Measurements from ENCODE around the gene KCNIP1. TPM values are rescaled to one million over a fixed set of nuclear protein-coding genes. Genes with fewer than 3 reads are reported as not detected.

Gene KCNIP1
- total and polyA plus RNA-seq, 9 of the 15 experiments (the other 6 are each of a cell fraction or from before 2014, with no cell fraction given): not detected

DNA sequence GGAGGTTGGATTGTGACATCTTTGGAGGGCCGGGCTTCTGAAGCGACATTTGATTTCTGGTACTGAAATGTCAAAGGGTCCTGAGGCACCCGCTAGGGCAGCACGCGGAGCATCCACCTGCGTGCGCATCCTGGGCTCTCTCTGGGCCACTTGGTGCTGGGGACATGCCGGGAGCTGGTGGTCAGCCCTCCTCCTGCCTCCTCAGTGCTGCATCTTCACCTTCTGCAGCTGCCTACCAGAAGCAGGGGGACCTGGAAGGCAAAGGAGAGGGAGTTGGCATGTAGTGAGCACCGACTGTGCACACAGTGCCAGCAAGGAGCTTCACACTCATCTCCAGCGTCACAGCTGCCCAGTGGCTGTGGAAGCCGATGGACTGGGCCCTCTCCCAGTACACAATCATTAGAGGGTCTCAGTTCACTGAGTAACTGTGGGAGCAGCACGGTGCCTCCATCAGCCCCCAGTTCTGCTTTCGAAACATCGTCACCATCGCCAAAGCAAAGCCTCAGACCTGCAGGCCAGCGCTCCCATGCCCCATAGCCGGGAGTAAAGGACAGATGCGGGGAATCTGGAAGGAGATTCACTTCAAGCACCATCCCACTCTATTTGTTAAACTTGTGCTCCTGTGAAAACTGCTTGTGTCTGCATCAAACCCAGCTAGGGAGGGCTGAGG is 138.4 kb downstream of the KCNIP1 start:
- H3K27me3 ChIP-seq (ENCODE audit: control insufficient read depth in 2 of 2, insufficient read depth in 2 of 2, low read length in 2 of 2): peaks cover 0 to 25% of the 10 kb centered on the region in 2 experiments; a peak in 2 of 5 replicates
- ChIA-PET POLR2A (no interaction called here), CTCF (ENCODE audit: low intra/inter-chr PET ratio) (no interaction called here)
- H3K9me3 ChIP-seq (replicated peaks; ENCODE audit: control insufficient read depth, insufficient read depth, low read depth, low read length): no peaks in the 10 kb centered on the region
- peaks cover under 1% of the 10 kb centered on the region for H3K9me1 ChIP-seq (ENCODE audit: control insufficient read depth, insufficient read depth, low read length)
- H3K4me3 ChIP-seq: no peak overlapping the region
- no peak overlapping the region for H3K4me2 ChIP-seq (ENCODE audit: insufficient read depth, low read length)
- H3K79me2 ChIP-seq (ENCODE audit: control insufficient read depth, insufficient read depth, low read length): no peaks in the 10 kb centered on the region
- 2% methylated on average over 18 of the region's 18 CpGs for WGBS (ENCODE audit: insufficient coverage, low coverage, missing lambda C conversion rate)
- no peak overlapping the region for H3K27ac ChIP-seq (ENCODE audit: extremely low read depth, low read depth, low read length)
- no peaks in the 10 kb centered on the region; a peak in 1 of 5 replicates for H3K4me1 ChIP-seq (replicated peaks in 1 of 2; ENCODE audit: control insufficient read depth in 2 of 2, insufficient read depth in 2 of 2, low read length in 2 of 2)
- H3K9ac ChIP-seq (ENCODE audit: insufficient read depth in 1 of 2, low read depth in 2 of 2, low read length in 2 of 2): no peak overlapping the region
- FAIRE-seq: no peak
- no TSS peak for BruUV-seq (replicated peaks)
- TF ChIP-seq ZNF780A (CRISPR knock-in tag; IDR thresholded peaks at IDR 0.05) (no peak), RUNX1 (IDR thresholded peaks at IDR 0.05; ENCODE audit: low read depth) (no peak), CBX5 (IDR thresholded peaks at IDR 0.05; ENCODE audit: borderline replicate concordance, low read depth) (no peak)
- TF ChIP-seq, protein P1, sequence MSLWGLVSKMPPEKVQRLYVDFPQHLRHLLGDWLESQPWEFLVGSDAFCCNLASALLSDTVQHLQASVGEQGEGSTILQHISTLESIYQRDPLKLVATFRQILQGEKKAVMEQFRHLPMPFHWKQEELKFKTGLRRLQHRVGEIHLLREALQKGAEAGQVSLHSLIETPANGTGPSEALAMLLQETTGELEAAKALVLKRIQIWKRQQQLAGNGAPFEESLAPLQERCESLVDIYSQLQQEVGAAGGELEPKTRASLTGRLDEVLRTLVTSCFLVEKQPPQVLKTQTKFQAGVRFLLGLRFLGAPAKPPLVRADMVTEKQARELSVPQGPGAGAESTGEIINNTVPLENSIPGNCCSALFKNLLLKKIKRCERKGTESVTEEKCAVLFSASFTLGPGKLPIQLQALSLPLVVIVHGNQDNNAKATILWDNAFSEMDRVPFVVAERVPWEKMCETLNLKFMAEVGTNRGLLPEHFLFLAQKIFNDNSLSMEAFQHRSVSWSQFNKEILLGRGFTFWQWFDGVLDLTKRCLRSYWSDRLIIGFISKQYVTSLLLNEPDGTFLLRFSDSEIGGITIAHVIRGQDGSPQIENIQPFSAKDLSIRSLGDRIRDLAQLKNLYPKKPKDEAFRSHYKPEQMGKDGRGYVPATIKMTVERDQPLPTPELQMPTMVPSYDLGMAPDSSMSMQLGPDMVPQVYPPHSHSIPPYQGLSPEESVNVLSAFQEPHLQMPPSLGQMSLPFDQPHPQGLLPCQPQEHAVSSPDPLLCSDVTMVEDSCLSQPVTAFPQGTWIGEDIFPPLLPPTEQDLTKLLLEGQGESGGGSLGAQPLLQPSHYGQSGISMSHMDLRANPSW (CRISPR knock-in tag; IDR thresholded peaks at IDR 0.05): no peak
- ATAC-seq: no peak
- peaks cover 10% of the 10 kb centered on the region; the same call in 1 of the 2 replicates for H4K20me1 ChIP-seq (replicated peaks; ENCODE audit: control insufficient read depth, insufficient read depth, low read length)
- no peak overlapping the region for H2AFZ ChIP-seq (ENCODE audit: low read depth, low read length)
- no peaks in the 10 kb centered on the region for H3K36me3 ChIP-seq (ENCODE audit: control insufficient read depth, insufficient read depth, low read length)
- in situ Hi-C loops (cut with MboI): no loop called here
- intact Hi-C loops (cut with micrococcal nuclease): no loop called here
- DNase-seq (ENCODE audit: extremely low read depth in 1 of 4, low spot score in 3 of 4): no peak
